ENCODE measurements around the gene HCFC1. TPM values are rescaled to one million over a fixed set of nuclear protein-coding genes. Genes with fewer than 3 reads are reported as not detected.

The HCFC1 gene
- total RNA-seq, 1 donor from 2014 or later, result 99.9 TPM

DNA sequence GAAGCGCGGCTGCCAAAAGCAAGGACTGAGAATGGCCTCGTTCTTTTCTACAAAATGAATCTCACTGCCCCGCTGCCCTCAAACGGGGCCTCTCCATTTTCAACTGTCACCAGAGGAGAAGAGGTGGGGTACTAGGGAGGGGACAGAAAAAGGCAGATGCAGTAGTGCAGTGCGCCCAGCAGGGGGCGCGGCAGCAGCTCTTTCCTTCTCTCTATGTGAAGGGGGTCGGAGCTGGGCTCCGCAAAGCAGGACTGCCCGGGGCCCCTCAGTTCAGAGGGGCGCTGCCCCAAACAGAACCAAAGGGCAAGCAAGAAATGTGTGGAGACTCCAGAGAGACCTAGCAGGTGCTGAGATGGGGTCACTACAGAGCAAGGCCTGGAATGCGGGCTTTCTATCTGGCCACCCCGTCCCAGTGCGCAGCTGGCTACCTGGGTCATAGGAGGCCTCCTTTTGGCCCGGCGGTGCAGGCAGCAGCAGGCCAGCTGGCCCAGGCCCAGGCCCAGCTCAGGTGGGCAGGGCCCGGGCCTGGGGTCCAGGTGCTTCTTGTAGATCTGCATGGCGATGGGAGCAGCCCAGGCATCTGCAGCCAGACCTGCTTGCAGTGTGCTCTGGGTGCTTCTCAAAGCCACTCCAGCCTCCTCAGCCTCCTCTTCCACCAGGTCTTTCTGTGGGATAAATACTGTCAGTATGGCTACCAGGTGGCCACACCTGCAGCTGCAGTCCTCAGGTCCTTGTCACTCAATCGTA lies 42.2 kb upstream of the HCFC1 start:
- Mint-ChIP-seq H3K9me3 (no peaks in the 10 kb centered on the region), H3K27me3 (ENCODE audit: low read depth) (no peaks in the 10 kb centered on the region), H3K4me1 (peaks cover 4% of the 10 kb centered on the region), H3K4me3 (no peak overlapping the region), H3K36me3 (peaks cover 7% of the 10 kb centered on the region), H3K27ac (no peak overlapping the region)
- TF ChIP-seq, protein P1, sequence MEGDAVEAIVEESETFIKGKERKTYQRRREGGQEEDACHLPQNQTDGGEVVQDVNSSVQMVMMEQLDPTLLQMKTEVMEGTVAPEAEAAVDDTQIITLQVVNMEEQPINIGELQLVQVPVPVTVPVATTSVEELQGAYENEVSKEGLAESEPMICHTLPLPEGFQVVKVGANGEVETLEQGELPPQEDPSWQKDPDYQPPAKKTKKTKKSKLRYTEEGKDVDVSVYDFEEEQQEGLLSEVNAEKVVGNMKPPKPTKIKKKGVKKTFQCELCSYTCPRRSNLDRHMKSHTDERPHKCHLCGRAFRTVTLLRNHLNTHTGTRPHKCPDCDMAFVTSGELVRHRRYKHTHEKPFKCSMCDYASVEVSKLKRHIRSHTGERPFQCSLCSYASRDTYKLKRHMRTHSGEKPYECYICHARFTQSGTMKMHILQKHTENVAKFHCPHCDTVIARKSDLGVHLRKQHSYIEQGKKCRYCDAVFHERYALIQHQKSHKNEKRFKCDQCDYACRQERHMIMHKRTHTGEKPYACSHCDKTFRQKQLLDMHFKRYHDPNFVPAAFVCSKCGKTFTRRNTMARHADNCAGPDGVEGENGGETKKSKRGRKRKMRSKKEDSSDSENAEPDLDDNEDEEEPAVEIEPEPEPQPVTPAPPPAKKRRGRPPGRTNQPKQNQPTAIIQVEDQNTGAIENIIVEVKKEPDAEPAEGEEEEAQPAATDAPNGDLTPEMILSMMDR (IDR thresholded peaks at IDR 0.05; ENCODE audit: unreplicated experiment), result peak; percentile 90
- DNase-seq (ENCODE audit: low spot score in 2 of 2, unreplicated experiment in 2 of 2), result peak in 1 of 2 experiments; percentile 60

DNA sequence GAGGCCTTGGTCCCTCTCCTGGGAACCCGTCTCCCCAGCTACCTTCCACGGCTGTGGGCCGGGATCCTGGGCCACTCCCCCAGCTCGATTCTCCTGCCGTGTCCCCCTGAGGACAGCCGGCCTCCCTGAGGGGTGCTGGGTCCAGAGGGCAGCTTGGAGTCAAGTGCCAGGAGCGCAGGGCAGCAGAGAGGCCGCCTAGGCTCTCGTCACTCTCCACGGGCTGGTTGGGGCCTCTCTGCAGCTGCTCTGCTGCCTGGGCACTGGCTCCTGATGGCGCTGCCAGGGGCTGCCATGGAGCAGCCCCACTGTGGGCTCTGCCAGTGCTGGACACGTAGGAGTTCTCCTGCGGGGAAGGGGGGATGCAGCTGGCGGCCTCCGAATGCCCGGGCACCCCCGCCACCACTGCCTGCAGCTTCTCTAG lies 41.4 kb upstream of the HCFC1 start:
- Mint-ChIP-seq H3K9me3 (no peaks in the 10 kb centered on the region), H3K27me3 (ENCODE audit: low read depth) (no peaks in the 10 kb centered on the region), H3K36me3 (peaks cover 9% of the 10 kb centered on the region), H3K4me3 (no peak overlapping the region), H3K27ac (no peak overlapping the region), H3K4me1 (no peaks in the 10 kb centered on the region)
- TF ChIP-seq, protein P1 (IDR thresholded peaks at IDR 0.05; ENCODE audit: unreplicated experiment), result no peak
- no peak for DNase-seq (ENCODE audit: low spot score in 2 of 2, unreplicated experiment in 2 of 2)

DNA sequence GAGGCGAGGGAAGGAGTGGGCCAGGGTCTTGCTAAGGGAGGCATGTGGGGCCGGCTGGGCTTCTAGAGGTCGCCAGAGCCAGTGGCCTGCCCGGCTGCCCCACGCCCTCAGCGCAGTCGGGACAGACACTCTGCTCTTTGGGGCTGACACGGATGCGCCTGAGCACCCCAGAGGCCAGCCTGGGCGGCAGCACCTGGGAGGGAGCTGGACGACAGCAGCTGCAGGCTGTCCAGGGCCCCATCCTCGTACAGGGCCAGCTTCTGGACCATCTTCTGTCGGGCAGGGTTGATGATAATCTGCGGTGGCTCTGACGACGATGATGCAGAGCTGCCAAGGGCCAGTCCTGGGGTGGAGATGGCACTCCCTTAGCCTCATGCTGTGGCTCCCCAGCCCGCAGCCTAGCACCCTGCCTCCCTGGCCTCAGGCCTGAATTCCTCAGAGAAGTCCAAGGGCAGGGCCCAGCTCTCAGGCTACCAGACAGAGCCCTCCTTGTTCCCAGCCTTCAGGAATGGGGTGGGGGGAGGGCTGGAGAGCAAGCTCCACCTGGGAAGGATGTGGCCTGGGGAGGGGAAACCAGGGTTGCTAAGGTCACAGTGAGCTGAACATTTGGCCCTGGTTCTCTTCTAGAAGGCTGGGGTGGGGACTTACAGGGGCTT lies 40.8 kb upstream of the HCFC1 start:
- H3K4me1 Mint-ChIP-seq, result no peaks in the 10 kb centered on the region
- H3K27me3 Mint-ChIP-seq (ENCODE audit: low read depth), result no peaks in the 10 kb centered on the region
- TF ChIP-seq, protein P1 (IDR thresholded peaks at IDR 0.05; ENCODE audit: unreplicated experiment), result no peak
- no peak overlapping the region for H3K4me3 Mint-ChIP-seq
- DNase-seq (ENCODE audit: low spot score in 2 of 2, unreplicated experiment in 2 of 2), result no peak
- peaks cover 5% of the 10 kb centered on the region for H3K9me3 Mint-ChIP-seq
- no peak overlapping the region for H3K27ac Mint-ChIP-seq
- peaks cover 14% of the 10 kb centered on the region for H3K36me3 Mint-ChIP-seq

DNA sequence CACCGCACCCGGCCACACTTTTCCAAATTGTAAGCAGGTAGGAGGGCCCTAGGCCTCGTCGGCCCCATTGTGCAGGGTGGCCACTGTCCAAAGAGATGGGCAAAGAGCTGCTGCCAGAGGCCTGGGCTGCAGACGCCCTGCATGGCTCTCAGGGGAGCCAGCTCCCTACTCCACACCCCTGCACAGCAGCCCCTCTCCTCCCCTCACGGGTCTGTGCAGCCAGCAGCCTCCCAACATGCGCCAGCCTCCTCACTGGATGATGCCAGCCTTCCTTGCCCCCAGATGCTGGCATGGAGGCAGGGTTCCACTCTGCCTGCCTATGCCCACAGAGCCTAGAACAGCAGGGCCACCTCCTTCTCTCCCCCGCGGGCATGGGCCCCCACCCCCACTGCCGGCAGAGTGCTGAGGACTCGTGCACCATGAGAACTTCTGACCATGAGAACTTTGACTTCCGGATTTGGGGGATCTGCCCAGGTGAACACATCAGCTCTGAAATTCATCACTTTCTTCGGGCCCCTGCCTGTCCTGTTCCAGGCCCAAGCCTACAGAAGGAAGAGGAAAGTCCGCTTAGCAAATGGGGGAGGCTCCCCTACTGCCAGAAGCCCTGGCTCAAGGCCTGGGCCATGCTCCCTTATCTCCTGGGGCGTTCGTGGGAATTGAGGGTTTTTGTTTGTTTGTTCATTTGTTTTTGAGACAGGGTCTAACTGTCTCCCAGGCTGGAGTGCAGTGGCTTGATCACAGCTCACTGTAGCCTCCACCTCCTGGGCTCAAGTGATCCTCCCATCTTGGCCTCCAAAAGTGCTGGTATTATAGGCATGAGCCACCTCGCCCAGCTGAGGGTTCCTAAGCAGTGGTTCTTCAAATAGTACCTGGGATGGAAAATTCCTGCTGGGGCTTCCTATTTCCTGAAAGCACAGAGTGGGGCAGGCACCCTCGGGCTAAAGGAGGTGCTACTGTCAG lies 40.0 kb upstream of the HCFC1 start:
- H3K4me1 Mint-ChIP-seq, result no peaks in the 10 kb centered on the region
- no peak for DNase-seq (ENCODE audit: low spot score in 2 of 2, unreplicated experiment in 2 of 2)
- no peak overlapping the region for H3K4me3 Mint-ChIP-seq
- H3K27me3 Mint-ChIP-seq (ENCODE audit: low read depth), result no peaks in the 10 kb centered on the region
- H3K36me3 Mint-ChIP-seq, result peaks cover 15% of the 10 kb centered on the region
- H3K9me3 Mint-ChIP-seq, result peaks cover 6% of the 10 kb centered on the region
- no peak overlapping the region for H3K27ac Mint-ChIP-seq
- TF ChIP-seq, protein P1 (IDR thresholded peaks at IDR 0.05; ENCODE audit: unreplicated experiment), result no peak

DNA sequence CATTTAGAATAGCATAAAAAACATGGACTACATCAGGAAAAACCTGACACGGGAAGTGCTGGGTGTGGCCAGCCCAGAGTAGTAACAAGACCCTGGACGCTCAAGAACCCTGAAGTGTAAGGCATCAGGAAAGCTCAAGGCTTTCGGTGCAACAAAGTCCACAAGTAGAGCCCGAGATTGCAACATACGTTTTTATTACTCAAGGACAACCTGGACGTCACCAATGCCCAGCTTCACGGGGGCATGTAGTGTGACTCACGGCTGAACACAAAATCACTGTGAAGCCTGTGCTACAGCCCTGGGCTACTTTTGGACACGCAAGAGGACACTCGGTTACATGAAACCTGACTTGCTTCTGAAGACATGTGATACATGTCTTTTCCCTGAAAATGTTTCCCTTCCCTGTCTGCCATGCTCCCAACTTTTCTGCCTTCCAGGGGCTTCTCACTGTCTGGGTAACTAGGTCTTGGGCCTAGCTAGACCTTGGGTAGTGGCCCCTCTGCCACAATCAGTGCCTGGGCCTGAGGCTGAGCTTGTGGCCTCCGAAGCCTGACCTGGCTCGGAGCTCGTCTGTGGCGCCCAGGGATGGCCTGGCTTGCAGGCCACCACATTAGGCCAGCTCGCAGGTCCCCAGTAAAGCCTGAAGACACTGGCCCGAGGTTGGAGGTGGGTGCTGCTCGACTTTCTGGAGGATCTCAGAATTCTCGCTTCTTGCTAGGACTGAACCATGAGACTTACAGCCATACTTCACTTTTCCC lies 38.9 kb upstream of the HCFC1 start:
- no peak for DNase-seq (ENCODE audit: low spot score in 2 of 2, unreplicated experiment in 2 of 2)
- TF ChIP-seq, protein P1 (IDR thresholded peaks at IDR 0.05; ENCODE audit: unreplicated experiment), result no peak
- peaks cover 11% of the 10 kb centered on the region for H3K9me3 Mint-ChIP-seq
- H3K27me3 Mint-ChIP-seq (ENCODE audit: low read depth), result no peaks in the 10 kb centered on the region
- H3K4me3 Mint-ChIP-seq, result no peak overlapping the region
- H3K36me3 Mint-ChIP-seq, result peaks cover 16% of the 10 kb centered on the region
- no peak overlapping the region for H3K27ac Mint-ChIP-seq
- no peaks in the 10 kb centered on the region for H3K4me1 Mint-ChIP-seq
